DMS 273 treated with DMSO at 0.1 percent for 48 hours (cell line): ENCODE results near the gene EVI5.
A peak's percentile ranks its signal among the peaks of the same experiment; 100 is the strongest.

Source experiments
- DNase-seq: peaks from one replicate; lab custom pipeline; 2025; lab: John Stamatoyannopoulos, UW

EVI5 gene

GRCh38 chr1:92515796-92516201 lies 269.1 kb downstream of the EVI5 start:
- DNase-seq, result no peak

GRCh38 chr1:92511541-92511940 lies 273.4 kb downstream of the EVI5 start:
- no peak for DNase-seq

- DNase-seq, result no peak
These were observed 275.3 kb downstream of the EVI5 start for GRCh38 chr1:92509619-92510018.

- DNase-seq, result no peak
These were observed 279.8 kb downstream of the EVI5 start for GRCh38 chr1:92505015-92505692.

- DNase-seq, result no peak
These were observed 280.5 kb downstream of the EVI5 start for GRCh38 chr1:92504291-92505014.

- no peak for DNase-seq
These were observed 281.0 kb downstream of the EVI5 start for GRCh38 chr1:92503926-92504285.

- DNase-seq, result no peak
These were observed 281.6 kb downstream of the EVI5 start for GRCh38 chr1:92503043-92503925.

- no peak for DNase-seq
These were observed 282.7 kb downstream of the EVI5 start for GRCh38 chr1:92502247-92502646.

- DNase-seq, result no peak
These were observed 284.4 kb downstream of the EVI5 start for GRCh38 chr1:92500552-92500951.

- DNase-seq, result no peak
These were observed 289.4 kb downstream of the EVI5 start for GRCh38 chr1:92495392-92496063.

- no peak for DNase-seq
These were observed 290.3 kb downstream of the EVI5 start for GRCh38 chr1:92494485-92495141.

GRCh38 chr1:92493139-92493538 lies 291.8 kb downstream of the EVI5 start:
- DNase-seq, result no peak

- DNase-seq, result no peak
These were observed 296.1 kb downstream of the EVI5 start for GRCh38 chr1:92488832-92489231.

- DNase-seq, result no peak
These were observed 296.5 kb downstream of the EVI5 start for GRCh38 chr1:92488416-92488815.

- DNase-seq, result no peak
These were observed 297.8 kb downstream of the EVI5 start for GRCh38 chr1:92487078-92487605.

- DNase-seq, result no peak
These were observed 298.4 kb downstream of the EVI5 start, which contains the start of gene GFI1 for GRCh38 chr1:92486251-92487077. GFI1 (minus strand) TSS chr1:92486925; CDS start chr1:92483487, 3,438 bp downstream.

GRCh38 chr1:92485381-92486250 lies 299.3 kb downstream of the EVI5 start:
- peak; percentile 32 for DNase-seq

- DNase-seq, result peak; percentile 17
These were observed 300.2 kb downstream of the EVI5 start for GRCh38 chr1:92484472-92485380.
